Activated T-cell treated with anti-CD3 and anti-CD28 coated beads for 24 hours (primary cell): ENCODE measurements around the gene DEPP1.

Experiments used
- DNase-seq: peaks from one replicate; pipeline ENCODE4 v3.0.0-alpha.2; 2020; ENCODE audit warnings: low read depth

DEPP1 gene

DNA sequence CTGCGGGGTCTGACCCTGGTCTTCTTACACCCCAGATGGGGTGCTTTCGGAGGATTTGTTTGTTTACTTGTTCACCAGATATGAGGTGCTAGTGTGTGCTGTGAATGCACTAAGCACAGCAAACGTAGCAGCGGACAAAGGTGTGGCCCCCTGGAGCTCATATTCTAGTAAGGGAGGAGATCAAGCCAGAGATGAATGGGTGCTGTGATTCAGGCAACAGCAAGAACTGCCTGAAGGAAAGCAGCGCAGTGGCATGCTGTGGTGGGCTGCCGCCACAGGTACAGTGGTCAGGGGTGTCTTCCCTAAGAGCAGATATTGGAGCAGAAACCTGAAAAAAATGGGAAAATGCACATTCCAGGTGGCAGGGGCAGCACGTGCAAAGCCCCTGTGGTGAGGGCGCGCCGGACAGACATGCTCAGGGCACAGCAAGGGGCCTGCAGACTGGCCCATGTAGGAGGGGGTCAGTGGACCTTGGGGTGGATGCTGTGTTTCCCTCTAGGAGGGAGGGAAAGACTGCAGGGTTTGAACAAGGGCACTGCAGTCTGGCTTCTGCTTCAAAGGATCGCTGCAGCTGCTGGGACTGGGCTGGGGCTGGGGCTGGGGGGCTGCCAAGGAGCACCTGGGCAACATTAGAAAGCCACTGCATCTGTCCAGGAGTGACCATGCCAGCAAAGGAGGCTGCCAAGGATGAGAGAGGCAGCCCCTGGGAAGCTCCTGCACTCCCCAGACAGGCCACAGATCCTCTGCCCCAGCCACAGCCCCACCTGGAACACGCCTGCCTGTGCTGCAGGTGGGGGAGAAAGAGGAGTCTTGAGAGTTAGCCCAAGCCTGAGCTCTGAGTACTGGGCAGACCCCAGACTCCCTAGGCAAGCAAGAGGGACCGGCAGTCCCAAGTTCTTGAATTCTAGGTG, 927 bp upstream of the DEPP1 start:
- DNase-seq = no peak

DNA sequence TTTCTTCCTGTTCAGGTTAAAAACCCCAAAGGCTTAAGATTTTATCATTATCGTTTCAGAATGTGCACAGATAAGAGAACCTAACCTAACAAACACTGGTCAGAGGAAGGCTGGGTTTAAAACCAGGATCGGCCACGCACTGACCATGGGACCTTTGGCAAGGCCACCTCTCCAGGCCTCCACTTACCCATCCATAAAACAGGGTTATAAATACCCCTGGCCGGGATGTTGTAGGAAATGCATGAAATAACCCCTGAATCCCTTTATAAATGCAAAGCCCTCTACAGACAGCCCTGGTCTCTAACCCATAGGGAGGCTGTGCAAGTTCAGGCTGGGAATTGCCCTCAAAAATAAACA, 418 bp downstream of the DEPP1 start:
- no peak for DNase-seq

DNA sequence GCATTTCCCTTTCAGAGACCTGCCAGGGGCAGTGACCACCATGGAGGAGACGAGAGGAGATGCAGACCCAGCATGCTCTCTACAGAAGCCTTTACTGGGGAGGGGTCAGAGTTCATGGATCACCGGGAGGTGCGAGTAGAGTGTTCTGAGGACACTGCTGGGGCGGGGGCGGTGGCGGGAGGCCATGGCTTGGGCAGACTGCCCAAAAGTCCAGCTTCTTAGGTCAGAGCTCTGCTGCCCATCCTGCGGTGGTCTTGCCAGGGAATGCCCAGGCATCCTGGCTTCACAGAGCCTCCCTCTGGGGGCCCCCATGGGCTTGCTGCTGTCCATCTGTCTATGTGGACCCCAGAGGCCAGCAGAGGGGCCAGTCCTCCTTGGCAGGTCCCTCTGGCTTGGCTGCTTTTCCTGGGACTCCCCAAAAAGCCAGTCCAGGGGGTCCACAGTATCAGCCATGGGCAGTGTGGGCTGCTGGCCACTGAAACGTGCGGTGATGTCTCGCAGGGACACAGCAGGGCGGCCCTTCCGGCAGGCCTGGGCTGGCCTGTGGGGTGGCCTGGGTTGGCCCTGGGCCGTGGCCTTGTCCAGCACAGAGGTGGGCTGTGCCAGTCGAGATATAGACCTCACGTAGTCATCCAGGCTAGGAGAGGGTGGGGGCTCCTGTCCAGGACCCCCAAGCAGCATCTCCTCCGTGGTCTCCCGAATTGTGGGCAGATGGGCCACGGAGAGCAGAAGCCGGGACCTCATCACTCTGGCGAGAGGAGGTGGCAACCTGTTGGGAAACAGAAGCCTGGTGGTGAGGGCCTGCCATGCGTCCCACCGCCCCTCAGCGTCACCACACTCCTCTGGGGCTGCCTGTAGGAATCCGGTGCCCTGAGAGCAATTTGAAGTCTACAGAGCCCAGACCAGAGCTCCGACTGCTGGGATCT, 1.1 kb downstream of the DEPP1 start:
- no peak for DNase-seq

GRCh38 chr10:44976352-44977198, 2.0 kb downstream of the DEPP1 start:
- no peak for DNase-seq

GRCh38 chr10:44975431-44976331, 2.9 kb downstream of the DEPP1 start:
- DNase-seq = no peak

DNA sequence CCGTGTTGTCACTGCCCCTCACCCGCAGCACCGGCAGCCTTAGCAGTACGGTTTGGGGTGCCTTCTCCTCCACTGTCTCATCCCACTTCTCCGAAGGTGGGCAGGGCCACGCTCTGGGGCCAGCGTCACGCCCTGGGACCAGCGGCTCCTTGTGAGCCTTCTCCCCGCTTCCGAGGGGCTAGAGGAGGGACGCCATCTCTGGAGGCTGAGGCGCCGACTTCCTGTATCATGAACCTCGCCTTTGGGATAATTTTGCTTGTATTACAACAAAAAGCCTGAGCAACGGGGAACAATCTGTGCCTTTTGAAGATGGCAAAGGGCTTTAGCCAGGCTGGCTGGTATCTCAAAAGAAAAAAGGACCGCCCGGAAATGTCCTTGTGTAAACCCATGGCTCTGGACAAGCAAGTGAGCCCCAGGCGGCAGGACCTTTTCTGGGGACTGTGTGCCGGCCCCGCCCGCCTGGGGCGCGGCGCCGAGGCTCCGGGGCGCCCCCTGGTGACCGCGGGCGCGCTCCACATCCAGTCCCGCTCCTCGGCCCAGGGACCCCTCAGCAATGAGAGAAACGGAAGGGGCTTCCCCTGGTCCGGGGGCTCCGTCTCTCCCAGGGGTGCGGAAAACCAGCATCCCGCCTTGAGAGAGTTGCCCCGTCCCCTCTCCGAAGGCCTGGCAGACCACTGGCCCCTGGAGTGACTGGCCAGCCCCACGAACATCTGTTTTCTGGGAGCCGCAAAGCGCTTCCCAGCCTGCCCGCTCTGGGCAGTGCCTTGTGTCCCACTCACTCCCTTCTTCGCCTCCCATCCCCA, 3.8 kb downstream of the DEPP1 start:
- DNase-seq = peak; percentile 54

GRCh38 chr10:44974082-44974627, 4.5 kb downstream of the DEPP1 start:
- no peak for DNase-seq

DNA sequence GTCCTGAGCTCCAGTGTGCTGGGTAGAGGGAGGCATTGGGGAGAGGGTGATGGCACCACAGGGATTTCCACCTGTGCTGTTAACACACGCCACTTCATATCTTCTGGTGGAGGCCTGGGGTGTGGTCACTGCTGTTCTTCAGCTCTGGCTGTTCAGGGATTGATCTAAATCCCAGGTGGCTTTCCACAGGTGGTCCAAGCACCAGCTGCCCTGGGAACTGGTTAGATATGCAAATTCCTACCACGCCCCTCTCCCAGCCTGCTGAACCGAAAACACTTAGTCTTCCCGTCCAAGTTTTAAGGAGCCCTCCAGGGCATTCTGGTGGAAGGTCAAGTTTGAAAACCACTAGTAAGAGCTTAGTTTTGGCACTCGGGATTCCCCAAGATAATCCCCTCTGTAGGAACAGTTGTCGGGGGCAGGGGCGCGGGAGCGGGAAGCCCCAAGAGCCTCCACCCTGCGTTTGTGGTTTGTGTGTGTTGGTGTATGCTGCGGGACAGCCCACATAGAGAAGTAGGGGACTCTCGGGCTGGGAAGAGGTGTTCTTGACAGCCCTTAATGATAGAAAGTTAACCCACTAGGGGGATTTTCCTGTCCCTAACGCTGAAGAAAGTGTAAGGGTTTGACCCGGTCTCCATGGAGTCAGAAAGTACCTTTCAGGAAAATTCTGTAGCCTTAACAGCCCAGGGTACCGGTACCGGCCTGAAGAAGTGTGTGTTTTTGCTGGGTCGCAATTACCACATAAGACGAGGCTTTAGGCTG, 5.1 kb downstream of the DEPP1 start:
- DNase-seq = no peak

GRCh38 chr10:44972874-44973306, 5.7 kb downstream of the DEPP1 start:
- DNase-seq = no peak

DNA sequence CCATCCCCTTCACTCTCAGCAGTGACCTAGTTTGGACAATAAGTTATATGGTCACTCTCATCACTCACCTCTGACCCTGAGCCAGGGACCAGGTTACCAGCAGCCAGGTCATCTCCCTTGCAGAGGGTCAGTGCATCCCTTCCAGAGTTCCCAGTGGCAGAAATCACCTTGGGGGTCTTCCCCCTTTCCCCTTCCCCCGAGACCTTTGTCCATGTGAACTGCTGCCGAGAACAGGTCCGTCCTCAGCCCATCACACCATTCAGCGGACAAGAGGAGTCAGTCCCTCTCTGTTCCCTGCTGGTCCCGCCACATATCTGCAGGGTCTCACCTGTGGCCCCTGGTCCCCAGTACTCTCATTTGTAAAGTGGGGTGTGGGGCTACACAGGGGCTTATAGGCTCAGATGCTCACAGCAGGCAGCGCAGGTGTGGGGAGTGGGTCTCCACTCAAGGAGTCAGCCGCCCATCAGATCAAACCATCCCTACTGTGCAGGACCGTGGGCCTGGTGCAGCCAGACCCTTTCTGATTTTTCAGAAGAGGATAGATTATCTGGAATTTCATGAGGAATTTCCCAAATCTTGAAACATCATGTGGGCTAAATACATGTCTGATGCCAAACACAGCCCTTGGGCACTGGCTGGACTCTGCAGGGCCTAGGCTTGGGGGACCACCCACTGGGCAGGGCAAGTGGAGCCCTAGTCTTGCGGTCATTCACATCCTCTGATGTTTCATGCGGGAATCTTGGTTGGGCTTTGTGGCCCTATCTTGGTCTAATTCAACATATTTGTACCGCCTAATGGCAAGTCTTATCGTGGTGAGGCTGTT, 6.5 kb downstream of the DEPP1 start:
- DNase-seq = no peak

GRCh38 chr10:44971434-44971833, 7.2 kb downstream of the DEPP1 start:
- no peak for DNase-seq

DNA sequence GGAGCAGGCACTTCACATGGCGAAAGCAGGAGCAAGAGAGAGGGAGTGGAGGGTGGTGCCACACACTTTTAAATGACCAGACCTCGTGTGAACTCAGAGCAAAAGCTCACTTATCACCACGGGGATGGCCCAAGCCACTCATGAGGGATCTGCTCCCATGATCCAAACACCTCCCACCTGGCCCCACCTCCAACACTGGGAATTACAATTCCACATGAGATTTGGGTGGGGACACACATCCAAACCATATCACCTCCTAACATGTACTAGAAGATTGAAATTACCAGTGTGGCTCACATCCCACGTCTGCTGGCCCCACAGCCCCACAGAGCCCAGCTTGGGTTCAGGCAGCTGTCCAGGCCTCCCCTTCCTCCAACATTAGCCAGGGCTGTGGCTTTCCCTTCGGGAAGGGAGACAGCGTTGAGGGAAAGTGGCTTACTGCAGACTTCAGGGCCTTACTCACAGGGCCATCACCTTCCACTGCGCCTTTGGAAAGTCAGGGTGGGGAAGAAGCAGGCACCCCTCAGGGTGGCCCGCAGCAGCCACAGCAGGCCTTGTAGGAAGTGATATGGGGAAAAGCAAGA, 7.7 kb downstream of the DEPP1 start:
- no peak for DNase-seq

DNA sequence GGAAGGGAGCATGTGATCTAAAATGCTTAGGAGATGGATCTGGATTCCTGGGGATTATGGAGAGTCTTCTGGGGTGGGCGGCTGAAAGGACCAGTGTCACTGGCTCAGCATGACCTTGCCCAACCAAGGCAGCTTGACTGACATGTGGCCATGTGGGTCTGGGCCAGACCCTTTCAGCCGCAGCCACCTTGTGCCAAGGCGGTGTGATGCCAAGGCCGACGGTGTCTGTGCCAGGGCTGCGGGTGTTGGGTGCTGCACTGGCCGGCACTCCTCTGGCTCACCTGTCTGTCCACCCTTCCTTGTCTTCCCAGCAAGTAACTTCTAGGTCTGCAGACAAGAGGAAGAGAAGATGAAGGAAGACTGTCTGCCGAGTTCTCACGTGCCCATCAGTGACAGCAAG, 8.8 kb downstream of the DEPP1 start:
- no peak for DNase-seq

GRCh38 chr10:44968500-44969400, 9.9 kb downstream of the DEPP1 start:
- DNase-seq = no peak

DNA sequence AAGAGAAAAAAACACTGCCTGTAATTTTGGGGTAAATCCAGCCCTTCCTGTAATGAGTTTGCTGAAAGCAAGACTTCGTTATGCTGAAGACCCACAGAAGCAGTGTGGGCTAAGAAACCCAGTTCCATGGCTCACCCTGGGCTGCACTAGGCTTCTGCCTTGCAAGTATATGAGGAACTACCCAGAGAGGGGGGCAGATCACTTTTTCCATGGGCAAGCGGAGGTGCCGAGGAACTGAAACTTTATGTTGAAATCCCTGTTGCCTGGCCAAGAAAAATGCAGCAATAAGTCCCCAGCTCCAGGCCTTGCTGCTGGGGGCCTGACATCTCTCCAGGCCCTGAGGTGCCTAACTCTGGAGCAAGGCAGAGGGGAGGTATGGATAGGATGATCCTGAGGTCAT, 10.5 kb downstream of the DEPP1 start:
- DNase-seq = no peak

- no peak for DNase-seq
Measured at GRCh38 chr10:44967616-44968015, 11.0 kb downstream of the DEPP1 start.
